ENCODE results near the gene GOLGA6A.

Gene GOLGA6A

DNA sequence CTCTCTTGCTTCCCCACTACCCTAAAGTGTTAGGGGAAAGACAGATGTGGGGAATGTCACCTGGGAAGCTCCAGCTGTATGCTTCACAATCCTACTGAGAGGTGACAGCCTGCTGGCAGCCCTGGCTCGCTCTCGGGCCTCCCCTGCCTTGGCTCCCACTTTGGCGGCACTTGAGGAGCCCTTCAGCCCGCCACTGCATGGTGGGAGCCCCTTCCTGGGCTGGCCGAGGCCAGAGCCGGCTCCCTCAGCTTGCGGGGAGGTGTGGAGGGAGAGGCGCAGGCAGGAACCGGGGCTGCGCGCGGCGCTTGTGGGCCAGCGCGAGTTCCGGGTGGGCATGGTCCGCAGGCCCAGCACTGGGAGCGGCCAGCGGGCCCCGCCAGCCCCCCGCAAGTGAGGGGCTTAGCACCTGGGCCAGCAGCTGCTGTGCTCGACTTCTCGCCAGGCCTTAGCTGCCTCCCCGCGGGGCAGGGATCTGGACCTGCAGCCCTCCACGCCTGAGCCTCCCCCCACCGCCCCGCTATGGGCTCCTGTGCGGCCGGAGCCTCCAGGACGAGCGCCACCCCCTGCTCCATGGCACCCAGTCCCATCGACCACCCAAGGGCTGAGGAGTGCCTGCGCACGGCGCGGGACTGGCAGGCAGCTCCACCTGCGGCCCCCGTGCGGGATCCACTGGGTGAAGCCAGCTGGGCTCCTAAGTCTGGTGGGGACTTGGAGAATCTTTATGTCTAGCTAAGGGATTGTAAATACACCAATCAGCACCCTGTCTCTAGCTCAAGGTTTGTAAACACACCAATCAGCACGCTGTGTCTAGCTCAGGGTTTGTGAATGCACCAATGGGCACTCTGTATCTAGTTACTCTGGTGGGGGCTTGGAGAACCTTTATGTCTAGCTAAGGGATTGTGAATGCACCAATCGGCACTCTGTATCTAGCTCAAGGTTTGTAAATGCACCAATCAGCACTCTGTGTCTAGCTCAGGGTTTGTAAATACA is 29.8 kb downstream of the GOLGA6A start:
- DNase-seq = peak in 1 of 2 experiments; percentile 26

DNA sequence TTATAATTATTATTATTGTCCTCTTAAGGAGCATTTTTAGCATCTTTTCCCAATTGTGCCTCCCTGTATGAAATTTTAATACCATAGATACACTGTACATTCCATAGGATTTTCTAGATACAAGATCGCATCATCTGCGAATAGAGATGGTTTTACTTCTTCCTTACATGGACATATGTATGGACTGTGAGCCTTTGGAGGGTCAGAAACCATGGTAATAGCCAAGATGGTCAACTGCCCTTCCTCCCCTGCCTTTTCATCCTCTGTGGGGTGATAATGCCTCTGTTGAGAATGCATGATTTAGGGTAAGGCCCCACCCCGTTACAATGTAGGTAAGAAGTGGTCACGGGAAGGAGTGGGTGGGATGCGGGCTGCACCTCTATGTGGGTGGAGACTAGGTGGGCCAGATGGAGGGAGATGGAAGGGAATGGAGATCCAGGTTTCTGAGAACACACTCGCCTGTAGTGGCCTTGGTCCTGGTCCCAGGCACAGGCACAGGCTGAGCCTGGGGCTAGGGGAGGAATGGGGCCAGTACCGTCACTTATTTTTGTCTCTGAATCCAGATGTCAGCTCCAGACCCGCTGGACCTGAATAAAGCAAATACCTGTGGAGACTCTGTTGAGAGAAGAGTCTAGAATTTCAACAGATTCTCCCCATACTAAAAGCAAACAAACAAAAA is 31.7 kb downstream of the GOLGA6A start:
- DNase-seq = no peak

DNA sequence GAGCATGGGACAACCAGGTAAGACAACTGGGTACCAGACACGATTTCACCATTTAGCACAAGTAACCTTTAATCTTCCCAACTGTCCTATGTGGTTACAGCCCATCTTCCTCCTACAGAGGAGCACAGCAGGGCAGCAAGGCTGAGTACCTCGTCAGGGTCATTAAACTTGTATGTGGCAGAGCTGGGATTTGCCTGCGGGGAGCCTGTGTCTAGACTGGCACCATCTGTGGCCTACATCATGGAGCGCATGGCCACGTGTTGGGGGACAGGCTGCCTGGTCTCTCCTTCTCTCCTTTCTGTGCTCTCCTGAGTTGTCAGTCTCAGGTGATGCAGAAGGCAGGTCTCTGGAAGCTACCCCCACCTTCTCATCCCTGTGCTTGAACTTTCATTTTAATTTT is 32.2 kb downstream of the GOLGA6A start:
- peak; percentile 86 to 87 for DNase-seq

DNA sequence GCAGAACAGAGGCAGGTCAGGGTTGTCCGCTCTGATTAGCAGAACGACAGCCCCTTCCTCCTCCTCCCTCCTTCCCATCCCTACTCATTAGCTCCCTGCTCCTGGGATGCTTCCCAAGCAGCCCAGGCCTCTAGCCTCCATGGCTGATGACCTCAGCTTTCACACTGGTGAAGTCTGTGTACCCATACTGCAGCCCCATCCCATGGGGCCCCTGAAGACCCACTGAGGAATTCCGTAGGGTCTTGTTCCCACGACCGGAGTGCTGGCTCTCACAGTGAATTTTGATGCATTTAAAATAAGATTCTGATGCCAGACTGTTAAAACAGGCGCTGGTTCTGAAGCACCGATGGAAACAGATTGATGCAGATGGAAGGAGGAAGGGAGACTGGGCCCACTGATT is 36.1 kb downstream of the GOLGA6A start:
- no peak for DNase-seq

DNA sequence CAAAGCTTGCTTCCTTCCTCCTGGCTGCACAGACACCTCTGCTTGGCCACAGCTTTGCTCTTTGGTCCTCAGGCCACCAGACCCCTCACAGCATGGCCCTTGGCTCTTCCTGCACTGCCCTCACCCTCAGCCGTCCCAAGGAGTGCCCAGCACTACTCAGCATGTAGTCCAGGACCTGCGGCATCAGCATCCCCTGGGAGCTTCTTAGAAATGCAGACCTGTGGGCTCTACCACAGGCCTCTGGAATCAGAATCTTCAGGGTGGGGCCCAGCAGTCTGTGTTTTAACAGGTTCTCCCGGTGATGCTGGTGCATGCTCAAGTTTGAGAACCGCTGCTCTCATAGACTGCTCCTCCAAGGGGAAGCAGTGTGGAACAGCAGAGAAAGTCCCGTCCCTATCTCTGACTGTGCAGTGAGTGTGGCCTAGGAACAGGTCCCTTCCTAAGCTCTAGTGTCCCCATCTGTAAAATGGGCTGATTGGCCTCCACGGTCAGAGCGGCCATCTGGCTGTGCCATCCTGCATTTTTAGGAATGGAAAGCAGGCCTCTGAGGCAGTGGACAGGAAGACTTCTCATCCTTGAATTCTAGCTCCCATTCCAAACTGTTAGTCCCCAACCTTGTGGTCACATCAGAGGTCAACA is 36.6 kb downstream of the GOLGA6A start:
- DNase-seq = no peak

DNA sequence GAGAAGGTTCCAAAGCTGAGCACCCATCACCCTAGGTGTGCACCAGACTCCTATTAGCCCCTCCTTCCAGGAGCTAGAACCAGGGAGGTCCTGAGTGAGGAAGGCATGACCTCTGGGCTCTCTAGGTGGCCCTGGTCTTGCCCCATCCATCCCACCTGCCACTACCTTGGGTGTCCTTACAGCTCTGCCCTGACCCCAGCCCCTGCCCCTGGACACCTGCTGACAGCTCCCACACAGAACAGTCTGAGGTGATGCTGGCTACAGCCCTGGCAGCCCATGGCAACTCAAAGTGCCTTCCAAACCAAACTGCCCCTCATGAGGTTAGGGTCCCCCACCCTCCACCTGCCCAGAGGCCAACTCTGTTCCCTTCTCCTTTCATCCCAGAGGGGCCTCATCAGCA is 37.2 kb downstream of the GOLGA6A start:
- DNase-seq = no peak

DNA sequence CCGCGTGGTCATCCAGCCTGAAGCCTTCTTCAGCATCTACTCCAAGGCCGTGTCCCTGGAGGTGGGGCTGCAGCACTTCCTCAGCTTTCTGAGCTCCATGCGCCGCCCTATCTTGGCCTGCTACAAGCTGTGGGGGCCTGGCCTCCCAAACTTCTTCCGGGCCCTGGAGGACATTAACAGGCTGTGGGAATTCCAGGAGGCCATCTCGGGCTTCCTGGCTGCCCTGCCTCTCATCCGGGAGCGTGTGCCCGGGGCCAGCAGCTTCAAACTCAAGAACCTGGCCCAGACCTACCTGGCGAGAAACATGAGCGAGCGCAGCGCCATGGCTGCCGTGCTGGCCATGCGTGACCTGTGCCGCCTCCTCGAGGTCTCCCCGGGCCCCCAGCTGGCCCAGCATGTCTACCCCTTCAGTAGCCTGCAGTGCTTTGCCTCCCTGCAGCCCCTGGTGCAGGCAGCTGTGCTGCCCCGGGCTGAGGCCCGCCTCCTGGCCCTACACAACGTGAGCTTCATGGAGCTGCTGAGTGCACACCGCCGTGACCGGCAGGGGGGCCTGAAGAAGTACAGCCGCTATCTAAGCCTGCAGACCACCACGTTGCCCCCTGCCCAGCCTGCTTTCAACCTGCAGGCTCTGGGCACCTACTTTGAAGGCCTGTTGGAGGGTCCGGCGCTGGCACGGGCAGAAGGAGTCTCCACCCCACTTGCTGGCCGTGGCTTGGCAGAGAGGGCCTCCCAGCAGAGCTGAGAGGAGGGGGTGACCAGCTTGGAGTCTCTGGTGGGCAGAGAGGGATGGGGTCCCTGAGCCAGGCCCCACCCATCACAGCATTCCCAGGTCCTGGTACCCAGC is 37.9 kb downstream of the GOLGA6A start:
- DNase-seq = no peak

DNA sequence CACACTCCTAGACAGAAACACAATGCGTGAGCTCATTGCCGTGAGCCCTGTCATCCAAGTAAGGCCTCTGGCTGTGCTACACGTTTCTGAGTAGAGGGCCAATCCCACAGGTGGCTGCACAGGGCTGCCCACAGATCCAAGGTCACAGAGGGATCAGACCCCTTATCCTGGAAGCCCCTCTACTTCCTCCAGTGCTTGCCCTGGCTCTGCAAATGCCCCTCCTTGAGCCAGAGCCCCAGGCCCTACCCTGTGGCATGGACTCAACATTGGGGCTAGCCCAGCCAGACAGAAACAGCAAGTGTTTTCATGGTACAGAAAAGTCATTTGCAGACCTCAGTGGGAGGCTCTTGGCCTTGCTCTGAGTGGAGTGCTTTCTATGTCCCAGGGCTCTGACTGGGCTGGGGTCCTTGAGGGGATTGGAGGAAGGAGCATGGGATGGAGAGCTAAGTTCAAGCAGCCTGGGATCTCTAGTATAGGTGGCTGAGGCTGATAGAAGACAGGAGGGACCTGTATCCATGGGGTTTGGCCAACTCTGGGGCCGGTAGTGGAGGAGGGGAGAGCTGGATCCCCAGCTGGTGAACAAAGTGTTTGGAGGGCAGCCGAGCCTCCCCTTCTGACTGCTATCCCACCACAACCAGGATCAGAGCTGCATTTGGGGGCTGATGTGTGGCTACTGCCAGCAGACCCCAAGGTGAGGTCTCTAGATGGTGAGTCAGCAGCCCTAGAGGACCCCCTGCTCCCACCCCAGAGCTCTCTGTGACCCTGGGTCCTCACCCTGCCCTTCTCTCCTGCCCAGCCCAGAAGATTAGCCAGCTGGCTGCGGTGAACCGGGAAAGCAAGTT is 38.7 kb downstream of the GOLGA6A start:
- no peak for DNase-seq

DNA sequence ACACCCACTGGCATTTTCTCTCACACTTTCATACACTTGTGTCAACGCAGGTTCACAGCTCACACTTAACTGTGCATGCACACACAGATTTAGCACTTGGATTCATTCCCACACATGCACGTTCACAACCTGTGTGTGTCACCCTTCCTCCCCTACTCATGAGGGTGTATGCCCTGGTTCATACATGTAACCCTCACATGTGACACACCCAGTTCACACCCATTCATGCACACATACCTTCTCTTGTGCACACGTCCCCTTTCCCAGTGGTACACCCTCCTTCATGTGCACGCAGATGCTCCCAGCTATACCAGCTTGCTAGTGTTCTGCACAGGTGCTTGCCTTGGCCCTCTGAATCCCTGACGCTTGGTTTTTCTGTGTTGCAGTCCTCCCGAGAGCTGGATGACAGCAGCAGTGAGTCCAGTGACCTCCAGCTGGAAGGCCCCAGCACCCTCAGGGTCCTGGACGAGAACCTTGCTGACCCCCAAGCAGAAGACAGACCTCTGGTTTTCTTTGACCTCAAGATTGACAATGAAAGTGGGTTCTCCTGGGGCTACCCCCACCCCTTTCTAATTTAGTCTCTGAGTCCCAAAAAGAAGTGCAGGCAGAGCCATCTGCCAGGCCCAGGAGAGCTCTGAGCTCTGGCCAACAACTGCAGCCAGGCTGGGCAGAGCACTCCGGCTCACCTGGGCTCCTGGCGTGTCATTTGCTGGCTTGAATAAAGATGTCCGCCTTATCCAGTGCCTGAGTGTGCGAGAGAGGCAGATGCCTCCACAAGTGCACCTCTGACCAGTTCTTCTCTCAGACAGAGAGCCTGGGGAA is 39.5 kb downstream of the GOLGA6A start:
- DNase-seq = no peak

DNA sequence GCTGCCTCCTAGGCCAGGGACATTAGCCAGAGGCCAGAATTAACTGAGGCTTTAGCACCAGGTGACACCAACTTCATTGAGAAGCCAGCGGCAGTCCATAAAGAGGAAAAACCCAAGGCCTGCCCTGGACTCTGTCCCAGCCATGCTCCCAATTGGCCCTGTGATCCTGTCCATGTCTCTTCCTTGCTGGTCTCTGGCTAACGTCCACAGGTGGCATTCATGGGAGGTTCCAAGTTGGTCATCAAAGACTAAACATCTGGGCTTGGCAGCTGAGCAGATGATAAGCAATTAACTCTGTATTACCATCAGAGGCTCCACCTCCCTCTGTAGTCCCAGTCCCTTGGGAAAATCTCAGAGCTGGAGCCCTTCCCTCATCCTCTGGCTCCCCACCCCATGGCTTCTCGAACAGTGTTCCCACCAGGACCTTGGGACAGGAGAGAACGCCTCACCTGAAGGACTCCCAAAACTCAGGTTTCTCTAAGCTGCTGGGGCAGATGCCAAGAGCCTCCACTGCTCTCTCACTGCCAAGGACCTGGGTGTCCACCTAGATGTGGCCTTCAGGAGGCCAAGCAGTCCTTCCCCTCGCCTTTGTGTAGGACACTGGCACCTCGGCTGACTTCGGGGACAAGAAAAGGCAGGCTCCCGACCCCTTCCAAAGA is 40.4 kb downstream of the GOLGA6A start:
- DNase-seq = peak in 1 of 2 experiments; percentile 33

DNA sequence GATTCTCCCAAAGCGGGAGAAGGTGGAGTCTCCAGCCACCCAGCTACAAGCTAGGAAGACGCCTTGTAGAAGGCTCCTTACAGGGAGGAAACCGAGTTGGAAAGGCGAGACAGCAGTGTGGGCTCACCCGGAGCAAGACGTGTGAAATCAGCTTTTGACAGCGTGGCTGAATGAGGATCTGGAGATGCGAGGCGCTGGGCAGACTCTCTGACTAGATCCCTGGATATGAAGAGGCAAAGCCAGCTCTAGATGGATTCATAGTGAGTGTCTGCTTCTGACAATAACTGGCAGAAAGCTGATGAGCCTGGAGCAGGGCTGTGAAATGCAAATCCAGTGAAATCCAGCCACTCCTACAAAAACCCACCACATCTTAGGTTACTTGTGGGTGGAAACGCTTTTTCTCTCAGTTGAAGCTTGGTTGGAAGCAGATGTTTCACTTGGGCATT is 41.0 kb downstream of the GOLGA6A start:
- no peak for DNase-seq

DNA sequence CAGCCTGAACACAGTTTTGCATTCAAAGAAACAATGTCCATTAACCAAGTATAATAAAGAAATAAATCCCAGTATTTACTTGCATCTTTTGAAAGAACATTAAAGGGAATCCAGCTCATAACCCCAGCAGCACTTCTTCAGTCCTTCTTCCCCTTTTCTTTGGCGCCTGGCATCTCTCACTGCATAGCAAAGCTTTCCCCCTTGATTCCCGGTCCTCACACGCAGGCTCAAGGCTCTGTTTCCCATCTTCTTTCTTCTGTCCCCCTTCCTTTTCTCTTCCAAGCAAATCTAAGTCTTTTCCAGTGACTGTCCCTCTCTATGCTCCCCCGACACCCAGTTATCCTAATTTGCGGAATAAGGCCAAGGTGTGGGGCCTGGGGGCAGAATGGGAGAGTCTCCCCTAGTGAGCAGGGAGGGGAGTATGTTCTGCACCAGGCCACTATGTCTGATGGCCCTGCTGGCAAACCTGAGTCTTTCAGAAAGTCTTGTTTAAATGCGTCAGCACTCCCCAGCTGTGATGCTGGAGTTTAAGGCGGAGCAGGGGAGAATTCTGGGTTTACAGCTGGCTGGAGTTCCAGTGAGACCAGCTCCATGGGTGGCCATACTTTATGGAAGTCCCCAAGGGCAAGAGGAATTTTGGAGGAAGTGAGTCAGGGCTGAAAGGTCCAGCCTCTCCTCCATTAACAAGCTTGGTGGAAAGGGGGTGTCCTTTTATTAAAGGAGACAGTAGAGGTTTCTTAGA is 42.1 kb downstream of the GOLGA6A start:
- DNase-seq = no peak

DNA sequence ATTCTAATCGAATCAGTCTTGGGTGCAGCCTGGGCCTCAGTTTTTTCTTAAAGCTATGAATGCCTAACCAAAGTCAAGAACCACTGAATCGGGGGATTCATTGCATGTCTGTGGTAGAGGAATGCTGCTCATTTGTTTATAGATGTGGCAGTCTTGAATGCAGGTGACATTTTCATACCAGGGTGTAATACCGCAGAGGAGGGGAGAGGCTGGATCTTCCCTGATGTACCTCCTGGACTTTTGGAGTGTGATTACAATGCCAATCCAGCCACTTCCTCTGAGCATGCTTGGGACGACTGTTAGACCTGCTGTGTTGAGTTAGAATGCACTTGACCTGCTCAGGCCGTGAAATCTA is 42.7 kb downstream of the GOLGA6A start:
- no peak for DNase-seq

DNA sequence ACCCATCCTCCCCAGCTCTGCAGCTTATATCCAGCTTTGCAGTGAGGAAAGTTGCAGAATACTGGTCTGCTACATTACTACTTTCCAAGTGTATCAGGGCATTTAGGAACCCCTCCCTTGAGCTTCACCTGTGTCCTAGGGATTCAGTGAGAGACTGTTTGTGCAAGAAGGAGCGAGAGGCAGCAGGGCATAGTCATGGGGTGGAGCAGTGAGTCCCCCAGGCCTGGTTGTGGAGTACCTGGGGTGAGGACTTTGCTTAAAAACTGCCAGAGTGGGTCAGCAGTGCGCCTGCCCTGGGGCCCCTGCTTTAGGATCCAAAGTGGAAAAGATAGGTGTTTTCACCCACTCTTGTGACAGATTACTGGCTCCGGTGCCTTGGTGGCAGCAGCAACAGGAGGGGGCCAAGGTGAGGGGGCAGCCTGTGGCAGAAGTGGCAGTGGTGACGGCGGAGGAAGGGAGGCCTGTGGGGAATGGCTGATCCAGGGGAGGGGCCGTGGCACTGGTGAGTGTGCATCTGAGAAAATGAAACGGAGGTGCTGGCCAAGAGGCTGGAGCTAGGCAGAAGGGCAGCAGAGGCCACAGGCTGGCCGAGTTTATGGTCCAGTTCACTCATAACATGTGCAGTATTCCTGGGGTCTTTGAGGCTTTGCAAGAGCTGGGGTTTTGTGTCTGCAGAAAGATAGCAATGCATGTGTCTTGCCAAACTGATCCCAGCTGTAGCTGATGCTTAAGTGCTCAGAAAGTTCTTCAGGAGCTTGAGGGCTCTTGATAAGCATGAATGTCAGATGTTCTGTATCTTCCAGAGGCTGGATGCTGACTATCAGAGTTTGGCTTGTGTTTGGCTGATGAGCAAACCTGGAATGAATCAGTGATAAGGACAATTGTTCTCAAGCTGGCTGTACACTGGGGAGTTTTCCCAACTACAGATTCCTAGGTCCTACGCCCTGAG is 43.4 kb downstream of the GOLGA6A start:
- peak in 1 of 2 experiments; percentile 83 for DNase-seq

DNA sequence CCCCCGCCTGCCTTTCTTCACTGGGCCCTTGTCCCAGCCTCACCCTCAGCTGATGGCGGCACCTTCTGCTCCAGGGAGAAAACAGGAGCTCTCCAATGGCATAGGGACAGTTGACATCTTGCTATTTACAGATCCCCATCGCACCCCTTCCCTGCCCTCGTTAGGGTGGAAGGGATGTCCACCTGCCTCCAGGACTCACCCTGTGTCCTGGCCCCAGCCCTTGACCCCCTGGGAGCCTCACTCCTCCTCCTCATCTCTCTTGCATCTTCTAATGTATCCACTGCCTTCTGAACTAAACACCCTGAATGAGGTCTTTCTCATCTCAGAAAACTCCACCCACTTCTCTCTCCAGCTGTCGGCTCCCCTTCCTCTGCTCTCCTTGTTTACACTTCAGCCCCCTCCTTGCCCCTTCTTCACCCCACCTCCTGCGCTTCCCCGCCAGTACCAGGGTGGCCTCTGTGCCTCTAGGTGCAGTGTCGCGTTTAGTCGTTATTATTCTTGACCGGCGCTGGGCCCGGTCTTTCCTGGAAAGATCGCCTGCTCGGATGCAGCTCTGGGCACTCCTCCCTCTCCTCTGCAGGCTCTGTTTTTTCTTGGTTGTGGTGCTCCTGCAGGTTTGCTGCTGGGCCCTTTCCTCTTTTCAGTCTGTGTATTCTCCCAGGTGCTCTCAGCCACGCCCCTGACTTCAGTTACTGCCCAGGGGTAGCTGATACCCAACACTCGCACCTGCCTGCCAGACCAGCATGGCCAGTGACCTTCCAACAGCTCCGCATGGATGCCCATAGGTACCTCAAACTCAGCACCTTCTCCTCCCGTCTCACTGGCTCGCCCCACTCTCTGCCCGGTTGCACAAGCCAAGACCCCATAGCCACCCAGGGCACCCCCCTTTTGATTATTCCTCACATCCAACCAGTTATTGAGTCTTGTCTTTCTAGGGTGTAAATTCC is 44.9 kb downstream of the GOLGA6A start:
- no peak for DNase-seq

DNA sequence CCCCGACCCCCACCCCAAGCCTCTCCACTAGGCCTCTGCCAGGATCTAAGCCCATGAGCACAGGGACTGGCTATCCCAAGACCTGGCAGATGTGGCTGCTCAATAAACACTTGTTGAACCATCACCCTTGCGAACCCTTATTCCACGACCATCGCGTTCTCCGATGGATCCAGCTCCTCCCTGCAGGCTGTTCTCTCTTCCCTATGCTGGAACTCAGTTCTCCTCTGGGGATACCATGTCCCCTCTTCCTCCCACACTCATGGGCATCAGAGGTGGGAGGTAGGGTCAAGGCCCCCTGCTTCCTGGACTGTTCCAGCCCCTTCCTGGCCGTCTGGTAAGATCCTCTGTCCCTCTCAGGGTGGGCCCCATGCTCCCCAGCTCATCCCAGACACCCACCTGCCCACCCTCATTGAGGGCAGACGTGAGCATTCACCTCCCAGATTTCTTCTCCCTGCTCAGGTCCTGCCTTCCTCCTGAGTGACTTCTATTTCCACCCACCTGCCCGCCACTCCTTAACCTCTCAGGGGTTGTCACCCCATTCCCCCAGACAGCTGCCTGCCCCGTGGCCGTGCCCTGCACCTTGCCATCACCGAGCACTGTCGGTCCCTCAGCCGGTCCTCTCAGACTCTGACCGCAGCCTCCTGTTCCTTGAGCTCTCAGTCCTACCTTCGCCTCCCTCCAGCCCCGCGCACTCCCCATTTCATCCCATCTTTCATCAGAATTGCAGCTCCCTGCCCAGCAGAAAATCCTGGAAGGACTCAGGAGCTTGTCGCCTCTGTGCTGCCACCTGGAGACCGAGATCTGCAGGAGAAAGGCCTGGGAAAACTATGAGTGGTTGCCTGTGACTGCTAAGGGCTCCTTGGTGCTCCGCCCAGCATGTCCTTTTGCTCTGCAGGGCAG is 45.8 kb downstream of the GOLGA6A start:
- DNase-seq = peak; percentile 41 to 69

Measured in NCI-H524 (cell line).